Ishikawa (cell line): ENCODE data around the gene GLIPR1L1.

Experiments
- CREB1 ChIP-seq: IDR thresholded peaks from 2 replicates; pipeline ENCODE4 v1.6.1; 2012; ENCODE audit warnings: low read depth
- EGR1 ChIP-seq: IDR thresholded peaks from 2 replicates; pipeline ENCODE4 v1.6.1; 2012
- FOXM1 ChIP-seq: IDR thresholded peaks from 2 replicates; pipeline ENCODE4 v1.6.1; 2012; ENCODE audit warnings: low read depth, borderline replicate concordance
- NFIC ChIP-seq: IDR thresholded peaks from 2 replicates; pipeline ENCODE4 v1.6.1; 2012
- RAD21 ChIP-seq: IDR thresholded peaks from 2 replicates; pipeline ENCODE4 v1.6.1; 2012; ENCODE audit warnings: low read depth
- TAF1 ChIP-seq: IDR thresholded peaks from 2 replicates; pipeline ENCODE4 v1.6.1; 2012; ENCODE audit warnings: low read depth, mild to moderate bottlenecking
- YY1 ChIP-seq: IDR thresholded peaks from 2 replicates; pipeline ENCODE4 v1.6.1; 2012; ENCODE audit warnings: low read depth
- TF ChIP-seq, protein P1 (sequence below): IDR thresholded peaks from 2 replicates; pipeline ENCODE4 v1.6.1; 2012

DNA sequence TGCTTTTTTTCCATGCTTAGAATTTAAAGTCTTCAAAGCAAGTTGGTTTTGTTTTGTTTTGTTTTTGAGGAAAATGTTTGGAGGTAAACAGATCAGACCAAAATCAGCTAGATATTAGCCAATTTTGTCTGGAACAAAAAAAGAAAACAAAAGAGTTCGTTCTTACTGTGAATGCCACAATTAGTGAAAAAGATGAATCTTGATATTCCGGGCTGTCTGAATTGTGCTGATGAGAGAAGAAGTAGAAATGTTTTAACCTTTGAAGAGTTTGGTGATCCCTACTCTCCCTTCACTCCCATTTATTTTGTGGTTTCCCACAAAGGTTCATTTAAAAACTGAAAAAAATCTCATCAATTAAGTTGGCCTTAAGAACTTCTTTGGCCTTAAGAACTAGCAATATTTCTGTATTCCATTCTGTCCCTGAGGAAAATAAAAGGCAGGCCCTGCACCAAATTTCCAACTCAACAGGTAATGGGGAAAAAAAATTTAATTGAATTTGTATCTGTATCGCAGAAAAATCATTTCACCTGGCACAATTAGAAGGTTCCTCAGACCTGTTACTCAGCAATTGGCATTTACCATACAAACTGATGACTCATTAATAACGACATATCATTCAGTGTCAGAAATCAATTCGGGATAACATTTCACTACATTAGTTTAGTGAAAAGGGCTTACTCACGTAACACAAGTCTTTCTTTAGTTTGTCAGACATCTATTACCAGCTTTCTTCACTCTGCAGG lies 55.9 kb downstream of the GLIPR1L1 start:
- TF ChIP-seq EGR1 (no peak), CREB1 (no peak), YY1 (no peak), RAD21 (no peak), FOXM1 (no peak), NFIC (no peak), TAF1 (no peak)
- TF ChIP-seq, protein P1, sequence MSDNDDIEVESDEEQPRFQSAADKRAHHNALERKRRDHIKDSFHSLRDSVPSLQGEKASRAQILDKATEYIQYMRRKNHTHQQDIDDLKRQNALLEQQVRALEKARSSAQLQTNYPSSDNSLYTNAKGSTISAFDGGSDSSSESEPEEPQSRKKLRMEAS: no peak
